SK-N-SH (cell line): ENCODE results near the gene BCAS4. TPM values are rescaled to one million over a fixed set of nuclear protein-coding genes. Genes with fewer than 3 reads are reported as not detected.
A peak's percentile ranks its signal among the peaks of the same experiment; 100 is the strongest.

Experiments
- CTCF ChIA-PET: fragments of 300-600, 350-600 bp; formaldehyde crosslinking; extraction: SDS; loops from one replicate; lab custom pipeline; 2021; lab: Yijun Ruan, JAX
- POLR2A ChIA-PET: fragments of 350-600 bp; sonication (Branson Sonifier 250); formaldehyde crosslinking; extraction: SDS; loops from one replicate; lab custom pipeline; 2020; ENCODE audit warnings: antibody characterized with exemption, inconsistent platforms; lab: Yijun Ruan, JAX
- DNase-seq: peaks from one replicate; pipeline ENCODE4 v3.0.0; 2012
- H2AFZ ChIP-seq: fragments of 200-600 bp; sonication (generic); 2 replicates; pipeline ENCODE4 v1.8.1; 2016; ENCODE audit warnings: antibody characterized with exemption, mild to moderate bottlenecking, low read depth
- H3F3A ChIP-seq: fragments of 200-600 bp; sonication (generic); replicated peaks from 2 replicates; pipeline ENCODE3; 2016; ENCODE audit warnings: antibody characterized with exemption, mild to moderate bottlenecking; ENCODE audit not compliant: insufficient read depth
- H3K27ac ChIP-seq, 2 experiments: fragments of 200-500 bp in 1 of 2; fragments of 200-600 bp in 1 of 2; sonication (Bioruptor generic) in 1 of 2; sonication (generic), shearing (Covaris generic) in 1 of 2; 2 replicates each; pipeline versions ENCODE4 v1.5.1 to v1.6.1; 2014 to 2016; ENCODE audit warnings: low read depth in 2 of 2, inconsistent platforms in 1 of 2, low read length in 1 of 2, mild to moderate bottlenecking in 1 of 2, mixed read lengths in 1 of 2
- H3K27me3 ChIP-seq: fragments of 200-600 bp; sonication (generic), shearing (Covaris generic); 2 replicates; pipeline ENCODE4 v1.6.1; 2016; ENCODE audit warnings: mixed run types; ENCODE audit not compliant: insufficient read depth
- H3K36me3 ChIP-seq, 2 experiments: fragments of 200-500 bp in 1 of 2; fragments of 200-600 bp in 1 of 2; sonication (Bioruptor generic) in 1 of 2; sonication (generic) in 1 of 2; replicated peaks in 1 of 2; 2 replicates each; pipeline versions ENCODE3 to v1.5.1; 2014 to 2016; ENCODE audit warnings: low read length in 1 of 2, mild to moderate bottlenecking in 1 of 2; ENCODE audit not compliant: insufficient read depth in 2 of 2, control insufficient read depth in 1 of 2
- H3K4me1 ChIP-seq, 2 experiments: fragments of 200-500 bp in 1 of 2; fragments of 200-600 bp in 1 of 2; sonication (Bioruptor generic) in 1 of 2; sonication (generic), shearing (Covaris generic) in 1 of 2; 2 replicates each; pipeline versions ENCODE4 v1.5.1 to v1.6.1; 2014 to 2016; ENCODE audit warnings: low read depth in 1 of 2, low read length in 1 of 2, mixed run types in 1 of 2; ENCODE audit not compliant: insufficient read depth in 2 of 2, control insufficient read depth in 1 of 2
- H3K4me2 ChIP-seq: fragments of 200-600 bp; sonication (generic), shearing (Covaris generic); 2 replicates; pipeline ENCODE4 v1.6.1; 2017; ENCODE audit warnings: mixed run types
- H3K4me3 ChIP-seq, 2 experiments: fragments of 200-500 bp in 1 of 2; fragments of 200-600 bp in 1 of 2; sonication (Bioruptor generic) in 1 of 2; sonication (generic), shearing (Covaris generic) in 1 of 2; 2 replicates each; pipeline versions ENCODE4 v1.5.1 to v1.8.1; 2014 to 2016; ENCODE audit warnings: low read depth in 2 of 2, inconsistent platforms in 1 of 2, low read length in 1 of 2, mild to moderate bottlenecking in 1 of 2, mixed read lengths in 1 of 2, moderate library complexity in 1 of 2
- H3K79me2 ChIP-seq: fragments of 200-600 bp; sonication (generic); 2 replicates; pipeline ENCODE4 v1.8.1; 2017; ENCODE audit warnings: mild to moderate bottlenecking; ENCODE audit not compliant: insufficient read depth
- H3K9ac ChIP-seq: fragments of 200-600 bp; sonication (generic); 2 replicates; pipeline ENCODE4 v1.6.1; 2017; ENCODE audit warnings: mixed run types
- H3K9me2 ChIP-seq: fragments of 200-600 bp; sonication (generic); 2 replicates; pipeline ENCODE4 v1.6.1; 2017; ENCODE audit warnings: mixed run types
- H3K9me3 ChIP-seq: fragments of 200-600 bp; sonication (generic); 2 replicates; pipeline ENCODE4 v1.6.1; 2017; ENCODE audit warnings: mixed run types, mild to moderate bottlenecking, moderate library complexity
- H4K20me1 ChIP-seq: fragments of 200-600 bp; sonication (generic); 2 replicates; pipeline ENCODE4 v1.6.1; 2017; ENCODE audit warnings: mild to moderate bottlenecking, mixed run types; ENCODE audit not compliant: insufficient read depth
- CTCF ChIP-seq: fragments of 200-600 bp; sonication (generic); IDR thresholded peaks from 2 replicates; pipeline ENCODE4 v1.6.1; 2017; ENCODE audit warnings: antibody characterized with exemption, mild to moderate bottlenecking, moderate library complexity
- ELF1 ChIP-seq: IDR thresholded peaks from 2 replicates; pipeline ENCODE4 v1.4.0; 2012
- EP300 ChIP-seq, 2 experiments: IDR thresholded peaks; 2 replicates each; pipeline versions ENCODE4 v1.4.0 to v1.6.1; 2012; ENCODE audit warnings: borderline replicate concordance in 1 of 2, low read depth in 1 of 2, low read length in 1 of 2
- FOSL2 ChIP-seq: IDR thresholded peaks from 2 replicates; pipeline ENCODE4 v1.4.0; 2012; ENCODE audit warnings: low read depth, mild to moderate bottlenecking, moderate library complexity, borderline replicate concordance
- FOXJ3 ChIP-seq: sonication (generic); formaldehyde crosslinking; IDR thresholded peaks from 2 replicates; pipeline ENCODE4 v1.5.1; 2020; ENCODE audit warnings: mild to moderate bottlenecking, missing genetic modification reagents
- FOXM1 ChIP-seq: IDR thresholded peaks from 2 replicates; pipeline ENCODE4 v1.4.0; 2012; ENCODE audit warnings: low read depth, mild to moderate bottlenecking
- GABPA ChIP-seq: IDR thresholded peaks from 2 replicates; pipeline ENCODE4 v1.4.0; 2012; ENCODE audit warnings: low read depth, mild to moderate bottlenecking
- GATA2 ChIP-seq: sonication (generic); formaldehyde crosslinking; IDR thresholded peaks from 2 replicates; pipeline ENCODE4 v1.5.0; 2020; ENCODE audit warnings: mild to moderate bottlenecking, missing genetic modification reagents
- IRF3 ChIP-seq: fragments of 150-350 bp; IDR thresholded peaks from 2 replicates; pipeline ENCODE4 v1.6.1; 2016; ENCODE audit warnings: mild to moderate bottlenecking, low read depth, low read length
- MAX ChIP-seq: IDR thresholded peaks from 2 replicates; pipeline ENCODE4 v1.4.0; 2012; ENCODE audit warnings: low read depth
- MXI1 ChIP-seq: IDR thresholded peaks from 2 replicates; pipeline ENCODE4 v1.6.1; 2012; ENCODE audit warnings: mild to moderate bottlenecking, low read depth, low read length, improper control_type of control experiment
- NFIC ChIP-seq: IDR thresholded peaks from 2 replicates; pipeline ENCODE4 v1.4.0; 2012; ENCODE audit warnings: borderline replicate concordance
- NRF1 ChIP-seq: IDR thresholded peaks from 2 replicates; pipeline ENCODE4 v1.6.1; 2012; ENCODE audit warnings: low read depth, mild to moderate bottlenecking, low read length
- POLR2AphosphoS5 ChIP-seq: IDR thresholded peaks from 2 replicates; pipeline ENCODE4 v1.6.1; 2012; ENCODE audit warnings: low read depth, low read length
- RCOR1 ChIP-seq: fragments of 150-350 bp; IDR thresholded peaks from 2 replicates; pipeline ENCODE4 v1.6.1; 2017; ENCODE audit warnings: antibody characterized with exemption, low read length
- REST ChIP-seq: IDR thresholded peaks from 2 replicates; pipeline ENCODE4 v1.6.1; 2012; ENCODE audit warnings: mild to moderate bottlenecking, low read depth, low read length, moderate library complexity
- RFX5 ChIP-seq: IDR thresholded peaks from 2 replicates; pipeline ENCODE4 v1.6.1; 2012; ENCODE audit warnings: mild to moderate bottlenecking, improper control_type of control experiment, low read length
- RXRA ChIP-seq: IDR thresholded peaks from 2 replicates; pipeline ENCODE4 v1.4.0; 2012; ENCODE audit warnings: low read depth, mild to moderate bottlenecking, borderline replicate concordance
- SIN3A ChIP-seq: IDR thresholded peaks from 2 replicates; pipeline ENCODE4 v1.6.1; 2012; ENCODE audit warnings: low read depth, mild to moderate bottlenecking, low read length, moderate library complexity, borderline replicate concordance
- SMC3 ChIP-seq: IDR thresholded peaks from 2 replicates; pipeline ENCODE4 v1.6.1; 2012; ENCODE audit warnings: low read depth, low read length, improper control_type of control experiment
- TAF1 ChIP-seq: IDR thresholded peaks from 2 replicates; pipeline ENCODE4 v1.6.1; 2012; ENCODE audit warnings: low read depth, mild to moderate bottlenecking, low read length, moderate library complexity, borderline replicate concordance
- TEAD4 ChIP-seq: IDR thresholded peaks from 2 replicates; pipeline ENCODE4 v1.4.0; 2012; ENCODE audit warnings: mild to moderate bottlenecking, borderline replicate concordance; ENCODE audit not compliant: insufficient read depth
- USF1 ChIP-seq: IDR thresholded peaks from 2 replicates; pipeline ENCODE4 v1.4.0; 2012; ENCODE audit warnings: low read depth, borderline replicate concordance
- USF2 ChIP-seq: fragments of 150-350 bp; IDR thresholded peaks from 2 replicates; pipeline ENCODE4 v1.6.1; 2017; ENCODE audit warnings: antibody characterized with exemption, low read length, low read depth, borderline replicate concordance
- WGBS: methylation state at CpG from one replicate; pipeline ENCODE4 v1.1.6; 2017; ENCODE audit warnings: low lambda C conversion rate; 5-methylcytosine and 5-hydroxymethylcytosine counted together
- polyA plus RNA-seq, 3 experiments: library from polyadenylated mRNA; depleted of rRNA; stranded (reverse); fragments of >200 nt; gene quantifications; 2 replicates each; pipeline ENCODE4 v1.2.3, GENCODE V29; 2012

Gene BCAS4
- polyA plus RNA-seq, 1 of the 3 experiments (the other 2 are of a cell fraction) = 43.8 TPM

GRCh38 chr20:50824137-50824536 lies 29.3 kb downstream of the BCAS4 start:
- POLR2A ChIA-PET = interaction anchor here (0.8 kb wide), 1 partner anchor 106 kb away, joined by 3 read pairs; no protein-coding TSS in a partner anchor
- no peak for TF ChIP-seq POLR2AphosphoS5
- no peak for TF ChIP-seq SIN3A
- TF ChIP-seq GATA2 (CRISPR knock-in tag) = no peak
- no peak for TF ChIP-seq TAF1
- TF ChIP-seq NFIC = peak; percentile 91
- no peak for TF ChIP-seq SMC3
- no peak for TF ChIP-seq FOXM1
- TF ChIP-seq CTCF = no peak
- TF ChIP-seq MAX = peak; percentile 60
- TF ChIP-seq RFX5 = no peak
- 0 out of 2 replicates have a peak, but pooled peaks have one; percentile 12 for TF ChIP-seq REST
- no peak for TF ChIP-seq USF1
- TF ChIP-seq FOSL2 = peak; percentile 61; the same call in 1 of the 2 replicates
- TF ChIP-seq RXRA = 0 out of 2 replicates have a peak, but pooled peaks have one; percentile 38
- no peak for TF ChIP-seq IRF3
- no peak for TF ChIP-seq GABPA
- TF ChIP-seq MXI1 = no peak
- 0 out of 4 replicates have a peak, but pooled peaks of 1 of the 2 experiments have one; percentile 26 for TF ChIP-seq EP300 (IDR thresholded peaks at IDR 0.05; ENCODE audit: borderline replicate concordance in 1 of 2, low read depth in 1 of 2, low read length in 1 of 2)
- TF ChIP-seq NRF1 = no peak
- no peak for TF ChIP-seq USF2
- TF ChIP-seq FOXJ3 = no peak
- TF ChIP-seq TEAD4 = no peak
- no peak for TF ChIP-seq RCOR1
- TF ChIP-seq ELF1 = no peak

More at GRCh38 chr20:50824137-50824536, 29.3 kb downstream of the BCAS4 start:
- Histone ChIP-seq H3K9ac (no peak overlapping the region), H4K20me1 (no peaks in the 10 kb centered on the region), H3K9me2 (no peaks in the 10 kb centered on the region), H3K27ac (peak overlapping the region in 1 of 2 experiments; percentile 58; a peak in 2 of 4 replicates), H3K79me2 (no peaks in the 10 kb centered on the region; the same call in 1 of the 2 replicates), H3F3A (peaks cover 9% of the 10 kb centered on the region), H3K27me3 (no peaks in the 10 kb centered on the region), H2AFZ (no peak overlapping the region), H3K36me3 (no peaks in the 10 kb centered on the region), H3K4me1 (peaks cover 3 to 7% of the 10 kb centered on the region in 2 experiments; a peak in 3 of 4 replicates), H3K4me2 (peak overlapping the region; percentile 69), H3K9me3 (no peaks in the 10 kb centered on the region), H3K4me3 (no peak overlapping the region)
- CTCF ChIA-PET = interaction anchor here (1.9 to 10.8 kb wide), 2 partner anchors 30 to 106 kb away, joined by 6 to 62 read pairs; partner anchors contain the start of genes ADNP and BCAS4
- 23% methylated on average over 3 of the region's 3 CpGs for WGBS
- DNase-seq = no peak
